A549 (cell line): Measurements from ENCODE around the gene DHRS12. TPM values are rescaled to one million over a fixed set of nuclear protein-coding genes. Genes with fewer than 3 reads are reported as not detected.

Experiments used
- ATAC-seq, 2 experiments: fragments of 200-7000 bp in 1 of 2; fragments of >200 bp in 1 of 2; cut with Nextera tagmentation in 1 of 2; cut with Tn5 transposase in 1 of 2; 3 replicates each; pipeline versions ENCODE4 v1.8.0 to v1.9.1; 2018 to 2020; ENCODE audit warnings: mild to moderate bottlenecking in 1 of 2, moderate library complexity in 1 of 2
- CTCF ChIA-PET: fragments of 300-600 bp; sonication (Branson Sonifier 250); formaldehyde crosslinking; extraction: SDS; loops from one replicate; lab custom pipeline; 2021; ENCODE audit warnings: antibody characterized with exemption, inconsistent platforms; lab: Yijun Ruan, JAX
- POLR2A ChIA-PET: fragments of 350-600 bp; formaldehyde crosslinking; extraction: SDS; loops from one replicate; lab custom pipeline; 2021; ENCODE audit warnings: antibody characterized with exemption, inconsistent platforms; lab: Yijun Ruan, JAX
- DNase-seq, 2 experiments: peaks; one replicate each; pipeline versions ENCODE4 v3.0.0 to v3.0.0-alpha.2; 2011 to 2016; ENCODE audit warnings: low read depth in 1 of 2, low spot score in 1 of 2
- FAIRE-seq: peaks from 2 replicates; lab custom pipeline; 2011; peaks lifted over from hg19 to GRCh38; lab: Jason Lieb, UNC
- H3K27ac ChIP-seq, 2 experiments: fragments of >200 bp; sonication (Bioruptor Twin); formaldehyde crosslinking; 3 replicates each; pipeline ENCODE4 v1.5.1; 2016 to 2017
- H3K4me1 ChIP-seq: fragments of >200 bp; sonication (Bioruptor Twin); formaldehyde crosslinking; 3 replicates; pipeline ENCODE4 v1.6.1; 2016
- H3K4me2 ChIP-seq: fragments of >200 bp; sonication (Bioruptor Twin); formaldehyde crosslinking; 3 replicates; pipeline ENCODE4 v1.6.1; 2016
- H3K4me3 ChIP-seq: fragments of >200 bp; sonication (Bioruptor Twin); formaldehyde crosslinking; 3 replicates; pipeline ENCODE4 v1.5.1; 2016
- H3K9me3 ChIP-seq: fragments of >200 bp; sonication (Bioruptor Twin); formaldehyde crosslinking; 3 replicates; pipeline ENCODE4 v1.6.1; 2016
- CEBPB ChIP-seq, 2 experiments: fragments of >200 bp in 1 of 2; sonication (Bioruptor Twin) in 1 of 2; formaldehyde crosslinking in 1 of 2; IDR thresholded peaks; 2 replicates each; pipeline ENCODE4 v1.6.1; 2012 to 2016
- CTCF ChIP-seq: fragments of >200 bp; sonication (Bioruptor Twin); formaldehyde crosslinking; IDR thresholded peaks from 3 replicates; pipeline ENCODE4 v1.5.1; 2016
- EHF ChIP-seq: fragments of 250-450 bp; sonication (Bioruptor Pico); IDR thresholded peaks from 2 replicates; pipeline ENCODE4 v1.5.0; 2020; ENCODE audit warnings: mild to moderate bottlenecking
- EP300 ChIP-seq, 2 experiments: fragments of >200 bp; sonication (Bioruptor Twin); formaldehyde crosslinking; IDR thresholded peaks; 2 replicates in 1 of 2; 3 replicates in 1 of 2; pipeline ENCODE4 v1.6.1; 2016 to 2017
- ESRRA ChIP-seq: fragments of 150-350 bp; IDR thresholded peaks from 2 replicates; pipeline ENCODE4 v1.6.1; 2014; ENCODE audit warnings: mild to moderate bottlenecking, low read length, borderline replicate concordance
- FOSL2 ChIP-seq, 2 experiments: fragments of 450-650 bp in 1 of 2; fragments of >200 bp in 1 of 2; sonication (Bioruptor Twin) in 1 of 2; formaldehyde crosslinking; IDR thresholded peaks; 2 replicates each; pipeline versions ENCODE4 v1.5.0 to v1.6.1; 2016 to 2020; ENCODE audit warnings: mild to moderate bottlenecking in 1 of 2, moderate library complexity in 1 of 2
- HOXA7 ChIP-seq: fragments of 250-450 bp; sonication (Bioruptor Pico); IDR thresholded peaks from 2 replicates; pipeline ENCODE4 v1.5.0; 2020; ENCODE audit warnings: mild to moderate bottlenecking, moderate library complexity
- KDM1A ChIP-seq: fragments of 200-600 bp; sonication (generic); IDR thresholded peaks from 2 replicates; pipeline ENCODE4 v1.6.1; 2016; ENCODE audit warnings: low read depth, mild to moderate bottlenecking
- POLR2AphosphoS2 ChIP-seq: conservative IDR thresholded peaks from 2 replicates; pipeline ENCODE4 v1.6.1; 2012; ENCODE audit warnings: low read length, improper control_type of control experiment, inconsistent platforms
- RAD21 ChIP-seq, 2 experiments: fragments of >200 bp in 1 of 2; sonication (Bioruptor Twin) in 1 of 2; formaldehyde crosslinking in 1 of 2; IDR thresholded peaks in 1 of 2; conservative IDR thresholded peaks in 1 of 2; 2 replicates in 1 of 2; 3 replicates in 1 of 2; pipeline ENCODE4 v1.6.1; 2012 to 2018; ENCODE audit warnings: inconsistent platforms in 1 of 2
- RARB ChIP-seq: fragments of 250-450 bp; sonication (Bioruptor Pico); IDR thresholded peaks from 2 replicates; pipeline ENCODE4 v1.8.0; 2021; ENCODE audit warnings: mild to moderate bottlenecking, moderate library complexity
- RCOR1 ChIP-seq: fragments of 150-350 bp; IDR thresholded peaks from 2 replicates; pipeline ENCODE4 v1.6.1; 2014; ENCODE audit warnings: antibody characterized with exemption, low read length, low read depth
- REST ChIP-seq: fragments of 200-600 bp; sonication (generic); IDR thresholded peaks from 2 replicates; pipeline ENCODE4 v1.6.1; 2016; ENCODE audit warnings: antibody characterized with exemption, mild to moderate bottlenecking, moderate library complexity
- RFX5 ChIP-seq: fragments of 450-650 bp; IDR thresholded peaks from 2 replicates; pipeline ENCODE4 v1.7.1; 2014; ENCODE audit warnings: antibody characterized with exemption, mild to moderate bottlenecking, moderate library complexity
- RNF2 ChIP-seq: fragments of 200-600 bp; sonication (generic); IDR thresholded peaks from 2 replicates; pipeline ENCODE4 v1.6.1; 2016; ENCODE audit warnings: low read depth, mild to moderate bottlenecking, antibody characterized with exemption, moderate library complexity, borderline replicate concordance
- SMC3 ChIP-seq: fragments of >200 bp; sonication (Bioruptor Twin); formaldehyde crosslinking; IDR thresholded peaks from 3 replicates; pipeline ENCODE4 v1.6.1; 2018; ENCODE audit warnings: inconsistent platforms
- TFCP2L1 ChIP-seq: fragments of 250-450 bp; sonication (Bioruptor Pico); IDR thresholded peaks from 2 replicates; pipeline ENCODE4 v1.5.0; 2021; ENCODE audit warnings: mild to moderate bottlenecking
- ZSCAN20 ChIP-seq: fragments of 250-450 bp; sonication (Bioruptor Pico); IDR thresholded peaks from 2 replicates; pipeline ENCODE4 v1.8.0; 2022; ENCODE audit warnings: mild to moderate bottlenecking, moderate library complexity
- WGBS: methylation state at CpG from one replicate; pipeline ENCODE4 v1.1.6; 2017; ENCODE audit errors: missing lambda C conversion rate; 5-methylcytosine and 5-hydroxymethylcytosine counted together
- polyA plus RNA-seq, 4 experiments: library from polyadenylated mRNA; depleted of rRNA in 3 of 4; stranded (reverse); fragments of >200 nt; fragmentation: RNase III in 1 of 4; extraction: RNeasy Plus Mini Kit Qiagen cat#74134 plus additional on column Dnase treatment in 1 of 4; gene quantifications; 2 replicates in 3 of 4; 3 replicates in 1 of 4; pipeline ENCODE4 v1.2.3, GENCODE V29; 2011 to 2017
- TF ChIP-seq, protein P1 (sequence below): fragments of 450-650 bp; IDR thresholded peaks from 2 replicates; pipeline ENCODE4 v1.6.1; 2014; ENCODE audit warnings: antibody characterized with exemption

DHRS12 gene
- polyA plus RNA-seq, 2 of the 4 experiments (the other 2 are of a cell fraction), result 4.2 to 7.5 TPM

GRCh38 chr13:51814825-51815650, 11.1 kb upstream of the DHRS12 start:
- DNase-seq (peak; percentile 45 to 60), FAIRE-seq (no peak)
- POLR2A ChIA-PET, result interaction anchor here (0.6 kb wide), 3 partner anchors 362 to 394 kb away, joined by 3 to 6 read pairs (median 3); no protein-coding TSS in a partner anchor

DNA sequence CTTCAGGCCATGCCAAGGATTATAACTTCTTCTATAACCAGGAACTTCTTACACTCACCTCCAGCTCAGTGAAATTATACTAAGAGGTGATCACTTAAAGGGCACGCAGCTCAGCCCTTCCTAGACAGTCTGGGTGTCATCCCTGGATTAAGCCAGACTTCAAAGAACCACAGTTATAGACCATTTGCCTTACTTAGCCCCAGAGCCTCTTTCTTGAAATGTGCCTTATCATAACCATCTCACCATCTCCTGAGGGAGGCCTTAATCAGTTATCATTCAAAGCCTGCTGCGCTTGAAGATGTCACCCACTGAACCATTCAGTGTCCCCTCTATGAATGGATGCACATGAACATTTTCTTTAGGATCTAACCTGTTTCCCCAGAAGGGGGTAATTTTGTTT, 10.1 kb upstream of the DHRS12 start:
- WGBS, result 79% methylated on average over 2 of the region's 2 CpGs

More at GRCh38 chr13:51814825-51815650, 11.1 kb upstream of the DHRS12 start:
- WGBS, result 16% methylated on average over 13 of the region's 13 CpGs
- Histone ChIP-seq H3K4me3 (peak overlapping the region; percentile 8; the same call in 1 of the 3 replicates), H3K4me2 (peak overlapping the region; percentile 70), H3K4me1 (peaks cover 17% of the 10 kb centered on the region; the same call in 1 of the 3 replicates), H3K9me3 (no peaks in the 10 kb centered on the region), H3K27ac (peak overlapping the region; percentile 34 to 51; a peak in 1 of 6 replicates)
- TF ChIP-seq TFCP2L1 (CRISPR knock-in tag), result no peak
- TF ChIP-seq RFX5, result no peak
- no peak for TF ChIP-seq RARB (CRISPR knock-in tag)
- TF ChIP-seq CEBPB (IDR thresholded peaks at IDR 0.05), result no peak
- TF ChIP-seq RCOR1, result no peak
- TF ChIP-seq EP300 (IDR thresholded peaks at IDR 0.05), result no peak
- TF ChIP-seq SMC3, result peak; percentile 73; the same call in 2 of the 3 replicates
- peak; percentile 68 for TF ChIP-seq RAD21 (conservative IDR thresholded peaks at IDR 0.05 in 1 of 2, IDR thresholded peaks at IDR 0.05 in 1 of 2)
- peak; percentile 70 for TF ChIP-seq CTCF
- no peak for TF ChIP-seq ZSCAN20 (CRISPR knock-in tag)
- peak; percentile 67 to 91; a peak in 5 of 6 replicates for ATAC-seq
- CTCF ChIA-PET, result interaction anchor here (0.6 to 5.4 kb wide), 38 partner anchors 8 to 689 kb away, joined by 3 to 60 read pairs (median 4); partner anchors contain the start of gene NEK5

More for the DNA sequence above, 10.1 kb upstream of the DHRS12 start:
- ChIA-PET POLR2A (interaction anchor here (0.6 kb wide), 1 partner anchor 361 kb away, joined by 3 read pairs; no protein-coding TSS in a partner anchor), CTCF (interaction anchor here (0.6 to 5.4 kb wide), 20 partner anchors 9 to 389 kb away, joined by 3 to 60 read pairs (median 4); partner anchors contain the start of gene NEK5)
- no peaks in the 10 kb centered on the region for H3K9me3 ChIP-seq
- no peak overlapping the region for H3K4me2 ChIP-seq
- TF ChIP-seq, protein P1, sequence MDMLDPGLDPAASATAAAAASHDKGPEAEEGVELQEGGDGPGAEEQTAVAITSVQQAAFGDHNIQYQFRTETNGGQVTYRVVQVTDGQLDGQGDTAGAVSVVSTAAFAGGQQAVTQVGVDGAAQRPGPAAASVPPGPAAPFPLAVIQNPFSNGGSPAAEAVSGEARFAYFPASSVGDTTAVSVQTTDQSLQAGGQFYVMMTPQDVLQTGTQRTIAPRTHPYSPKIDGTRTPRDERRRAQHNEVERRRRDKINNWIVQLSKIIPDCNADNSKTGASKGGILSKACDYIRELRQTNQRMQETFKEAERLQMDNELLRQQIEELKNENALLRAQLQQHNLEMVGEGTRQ, result no peak
- no peak for TF ChIP-seq HOXA7 (CRISPR knock-in tag)
- no peak for TF ChIP-seq KDM1A
- no peak for TF ChIP-seq REST
- TF ChIP-seq ESRRA, result no peak
- TF ChIP-seq POLR2AphosphoS2, result no peak
- TF ChIP-seq RCOR1, result no peak
- no peak for TF ChIP-seq FOSL2 (IDR thresholded peaks at IDR 0.05)
- TF ChIP-seq FOSL2 (CRISPR knock-in tag; IDR thresholded peaks at IDR 0.05), result no peak
- TF ChIP-seq EHF, result no peak
- no peak for TF ChIP-seq RNF2
- FAIRE-seq (no peak), ATAC-seq (no peak), DNase-seq (no peak)
- H3K4me1 ChIP-seq, result peaks cover 17% of the 10 kb centered on the region; the same call in 1 of the 3 replicates
- H3K4me3 ChIP-seq, result no peak overlapping the region
- no peak overlapping the region for H3K27ac ChIP-seq
